Measurements from ENCODE around the gene PIM2.

Gene PIM2

DNA sequence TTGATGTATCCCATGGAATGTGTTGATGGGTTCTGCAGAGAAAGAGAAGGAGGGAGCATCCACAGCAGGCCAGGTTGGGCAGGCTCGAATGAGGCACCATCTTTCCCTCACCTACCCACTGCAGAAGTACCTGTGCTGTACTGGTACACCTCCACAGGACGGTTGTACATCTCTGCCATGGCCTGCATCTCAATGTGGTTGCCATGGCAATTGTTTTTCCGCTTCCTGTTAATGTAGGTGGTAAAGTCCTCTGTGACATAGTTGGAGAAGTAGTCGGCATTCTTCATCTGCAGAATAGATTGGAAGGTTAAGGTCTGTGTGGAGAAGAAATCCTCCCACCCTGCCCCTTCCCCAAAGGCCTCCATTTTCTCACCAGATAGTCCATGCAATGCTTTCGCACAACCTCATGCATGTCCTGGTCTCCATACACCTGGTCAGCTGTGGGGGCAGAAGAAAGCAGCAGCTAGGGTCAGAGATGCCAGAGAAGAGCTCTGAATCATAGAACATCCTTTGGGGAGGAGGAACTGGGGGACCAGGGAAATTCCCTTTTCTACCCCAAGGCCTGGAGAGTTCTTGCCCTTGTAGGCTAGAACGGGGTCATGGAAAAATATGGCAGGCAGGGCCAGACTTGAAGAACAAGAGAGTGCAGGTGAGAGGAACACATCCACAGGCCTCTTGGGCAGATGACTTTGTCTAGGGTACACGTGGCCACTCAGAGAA lies 15.9 kb upstream of the PIM2 start:
- no peak for DNase-seq

DNA sequence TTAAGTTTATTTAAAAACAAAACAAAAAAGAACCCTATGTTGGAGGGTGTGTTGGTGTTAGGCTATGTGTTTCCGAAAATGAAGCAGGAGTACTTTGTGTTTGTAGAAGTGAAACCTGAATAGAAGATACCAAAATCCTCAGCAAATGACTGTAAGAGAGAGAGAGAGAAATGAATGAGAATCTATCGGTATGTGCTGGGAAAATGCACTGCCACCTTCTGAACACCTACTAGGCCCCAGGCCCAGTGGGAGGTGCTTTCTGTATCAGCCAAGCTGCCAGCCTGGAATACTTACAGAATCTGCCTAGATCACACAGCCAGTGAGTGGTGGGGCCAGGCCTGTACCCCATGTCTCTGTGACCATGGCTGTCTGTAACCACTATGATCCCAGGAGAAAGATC lies 14.9 kb upstream of the PIM2 start:
- no peak for DNase-seq

DNA sequence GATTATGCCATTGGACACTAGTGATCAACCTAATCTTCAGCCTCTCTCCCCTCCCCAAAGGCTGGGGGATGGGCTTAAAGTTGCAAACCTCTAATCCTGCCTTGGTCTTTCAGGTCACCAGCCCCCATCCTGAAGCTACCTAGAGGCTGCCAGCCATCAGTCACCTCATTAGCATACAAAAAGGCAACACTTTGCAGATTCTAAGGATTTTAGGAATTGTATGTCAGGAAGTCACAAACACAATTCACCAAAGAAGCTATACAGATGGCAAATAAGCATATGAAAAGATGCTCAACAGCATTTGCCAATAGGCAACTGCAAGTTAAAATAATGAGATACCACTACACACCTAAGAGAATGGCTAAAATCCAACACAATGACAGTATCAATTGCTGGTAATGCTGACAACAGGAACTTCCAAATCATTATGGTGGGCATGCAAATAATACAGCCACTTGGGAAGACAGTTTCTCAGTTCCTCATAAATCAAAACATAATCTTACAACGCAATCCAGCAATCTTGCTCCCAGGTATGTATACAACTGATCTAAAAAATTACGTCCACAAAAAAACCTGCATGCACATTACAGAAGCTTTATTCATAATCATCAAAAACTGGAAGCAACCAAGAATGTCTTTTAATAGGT lies 9.0 kb upstream of the PIM2 start:
- no peak for DNase-seq

DNA sequence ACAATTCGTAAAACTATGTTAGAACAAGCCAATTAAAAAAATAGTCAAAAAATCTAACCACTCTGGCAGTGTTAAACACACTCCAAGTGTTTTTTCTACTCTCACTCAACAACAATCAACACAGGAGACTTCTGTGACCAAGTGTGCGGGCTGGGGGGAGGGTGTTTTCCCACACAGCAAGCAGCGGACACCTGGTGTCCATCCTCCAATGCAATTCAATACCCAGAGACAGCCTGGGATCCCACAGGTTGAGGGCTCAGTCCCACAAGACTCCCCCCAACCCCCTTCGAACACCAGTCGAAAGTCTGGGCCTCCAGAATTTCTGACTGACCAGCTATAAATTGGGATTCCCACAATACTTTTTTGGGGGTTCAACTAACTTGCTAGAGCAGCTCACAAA lies 8.3 kb upstream of the PIM2 start:
- DNase-seq = no peak

DNA sequence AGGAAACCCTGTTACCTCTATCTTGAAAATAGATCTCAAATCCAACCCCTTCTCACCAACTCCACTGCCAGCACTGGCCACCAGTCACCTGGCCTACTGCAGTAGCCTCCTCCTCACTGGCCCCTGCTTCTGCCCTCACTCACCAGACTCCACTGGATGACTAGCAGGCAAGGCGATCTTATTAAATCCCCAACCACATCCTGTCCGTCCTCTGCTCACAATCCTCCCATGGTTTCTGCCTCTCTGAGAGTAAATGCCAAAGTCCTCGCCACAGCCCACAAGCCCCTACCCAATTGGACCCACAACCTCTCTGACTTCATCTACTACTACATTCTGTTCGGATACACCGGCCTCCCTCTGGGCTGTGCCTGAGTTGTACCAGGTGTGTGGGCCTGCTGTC lies 5.4 kb upstream of the PIM2 start:
- DNase-seq = no peak

DNA sequence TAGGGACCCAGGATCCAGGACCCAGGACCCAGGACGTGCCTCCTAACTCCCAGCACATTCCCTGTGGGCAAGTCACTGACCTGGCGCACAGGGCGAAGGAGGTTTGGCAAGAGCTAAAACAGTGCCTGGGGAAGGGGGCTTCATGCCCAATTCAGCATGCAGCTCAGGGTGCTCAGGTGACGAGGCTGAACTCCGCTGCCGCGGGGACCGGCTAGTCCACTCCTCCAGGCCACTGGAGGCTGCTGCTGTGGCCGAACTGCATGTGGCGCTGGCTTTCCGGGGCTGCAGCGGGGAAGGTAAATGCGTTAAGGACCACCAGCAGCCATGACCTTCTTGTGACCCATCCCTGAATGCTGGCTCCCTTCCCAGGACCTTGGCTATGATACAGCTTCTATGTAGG lies 4.9 kb upstream of the PIM2 start:
- DNase-seq = no peak

DNA sequence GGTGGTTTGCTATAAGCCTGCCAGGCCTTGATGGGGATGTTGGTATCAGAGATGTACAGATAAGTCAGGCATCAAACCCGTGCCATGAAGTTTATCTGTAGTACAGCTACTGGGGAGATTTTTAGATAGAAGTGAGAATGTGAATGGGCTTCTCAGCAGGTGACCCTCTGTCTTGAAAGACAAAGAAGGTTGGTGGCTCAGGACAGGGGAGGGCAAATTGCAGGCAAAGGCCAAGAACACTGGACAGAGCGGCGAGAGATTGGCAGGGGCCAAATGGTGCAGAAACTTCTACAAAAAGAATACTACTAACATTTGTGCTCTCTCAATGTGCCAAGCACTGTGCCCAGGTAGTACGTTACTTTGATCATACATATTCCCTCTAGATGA lies 1.9 kb upstream of the PIM2 start:
- DNase-seq = no peak

DNA sequence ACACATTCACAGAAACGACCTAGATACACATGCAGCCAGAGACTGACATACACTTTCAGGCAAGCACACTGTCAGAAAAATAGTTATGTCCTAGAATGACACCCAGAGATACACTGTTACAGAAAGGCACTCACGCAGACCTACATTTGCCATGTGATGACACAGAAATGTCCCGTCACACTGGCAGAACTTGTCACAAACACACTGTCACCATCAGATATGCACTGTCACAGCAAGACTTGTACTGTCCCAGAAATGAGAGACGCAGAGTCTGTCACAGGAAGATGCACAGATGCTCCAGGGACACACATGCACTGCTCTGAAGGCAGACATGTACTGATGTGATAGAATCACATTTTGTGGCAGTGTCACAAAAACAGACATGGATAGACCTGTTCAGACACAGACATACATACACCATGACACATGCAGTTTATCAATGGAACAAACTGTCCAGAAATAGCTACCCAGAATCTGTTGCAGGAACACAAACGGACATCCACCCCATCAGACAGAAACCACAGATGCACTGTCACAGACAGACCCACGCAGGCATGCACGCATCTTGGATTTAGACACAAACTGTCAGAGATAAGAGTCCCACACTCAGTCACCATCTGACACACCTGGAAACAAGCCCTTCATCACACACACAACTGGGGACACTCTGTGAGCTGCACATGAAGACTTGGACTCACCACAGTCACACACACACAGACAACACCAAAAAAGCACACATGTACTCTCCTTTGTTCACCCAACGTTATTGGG lies 1.3 kb upstream of the PIM2 start:
- no peak for DNase-seq

DNA sequence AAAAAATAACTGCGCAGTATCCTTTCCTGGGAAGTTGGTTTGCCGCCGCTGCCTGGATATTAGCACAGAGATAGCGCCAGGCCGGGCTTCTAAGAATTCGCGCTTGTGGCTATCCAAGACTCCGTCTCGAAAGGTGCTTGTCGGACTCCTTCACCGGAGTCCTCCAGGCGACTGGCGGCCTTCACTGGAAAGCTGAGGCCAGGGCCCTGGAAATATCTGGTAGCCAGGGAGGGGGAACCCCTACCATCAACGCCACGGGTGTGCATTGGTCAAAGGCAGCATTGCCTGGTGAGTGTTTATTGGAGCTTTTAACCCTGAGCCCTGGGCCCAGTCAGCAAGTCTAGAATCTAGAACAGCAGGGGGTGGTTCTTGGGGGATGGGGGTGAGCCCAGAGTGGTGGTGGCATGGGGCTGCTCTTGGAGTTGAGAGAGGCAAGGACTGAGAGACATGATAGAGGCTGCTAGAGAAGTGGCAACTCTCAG lies 577 bp upstream of the PIM2 start:
- DNase-seq = no peak

DNA sequence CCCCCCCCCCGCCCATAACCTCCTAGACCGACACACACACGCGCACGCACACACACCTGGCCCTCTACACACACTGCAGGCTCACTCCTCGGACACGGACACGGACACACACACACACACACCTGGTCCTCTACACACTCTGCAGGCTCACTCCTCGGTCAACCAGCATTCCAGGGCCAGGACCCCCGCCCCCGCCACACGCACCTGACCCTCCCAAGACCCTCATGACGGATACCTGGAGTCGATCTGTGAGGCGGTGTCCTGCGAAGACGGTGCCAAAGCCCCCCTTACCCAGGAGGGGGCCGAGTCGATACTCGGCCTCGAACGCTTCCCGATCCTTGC lies 552 bp downstream of the PIM2 start:
- DNase-seq = no peak

DNA sequence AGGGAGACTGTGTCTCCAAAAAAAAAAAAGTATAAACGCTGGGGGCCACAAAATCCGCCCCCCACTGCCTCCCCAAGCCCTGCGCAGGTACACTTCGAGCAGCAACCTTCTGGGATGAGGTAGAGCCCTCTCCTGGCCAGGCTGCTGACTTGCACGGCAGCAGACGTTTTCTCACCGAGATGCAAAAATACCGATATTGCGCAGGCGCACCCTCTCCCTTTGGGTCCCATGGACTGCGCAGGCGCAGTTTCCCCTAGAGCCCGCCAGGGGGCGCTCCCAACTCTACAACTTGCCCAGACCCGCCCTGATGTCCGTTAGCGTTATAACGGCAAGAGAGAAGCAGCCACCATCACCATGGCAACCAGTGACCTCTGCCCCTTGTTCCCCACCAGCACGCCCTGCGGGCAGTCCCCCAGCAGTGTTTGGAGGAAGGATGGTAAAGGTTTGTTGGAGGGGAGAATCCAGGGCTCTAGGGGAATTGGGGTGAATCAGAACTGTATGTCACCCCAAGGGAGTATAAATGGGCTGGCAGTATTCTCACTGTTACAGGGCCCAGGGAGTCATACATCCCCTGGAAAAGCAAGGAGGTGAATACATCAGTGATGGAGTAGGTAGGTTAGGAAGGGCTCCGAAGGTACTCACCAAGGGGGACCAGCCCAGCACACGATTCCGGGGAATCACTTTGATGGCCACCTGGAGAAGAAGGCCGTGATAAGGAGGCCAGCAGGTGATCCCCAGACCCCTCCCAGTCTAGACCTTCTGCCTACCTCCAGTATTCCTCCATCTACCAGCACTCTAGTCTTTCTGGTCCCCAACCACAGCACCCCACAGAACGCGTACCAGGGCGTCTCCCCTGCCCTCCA lies 1.5 kb downstream of the PIM2 start:
- DNase-seq = peak; percentile 55

DNA sequence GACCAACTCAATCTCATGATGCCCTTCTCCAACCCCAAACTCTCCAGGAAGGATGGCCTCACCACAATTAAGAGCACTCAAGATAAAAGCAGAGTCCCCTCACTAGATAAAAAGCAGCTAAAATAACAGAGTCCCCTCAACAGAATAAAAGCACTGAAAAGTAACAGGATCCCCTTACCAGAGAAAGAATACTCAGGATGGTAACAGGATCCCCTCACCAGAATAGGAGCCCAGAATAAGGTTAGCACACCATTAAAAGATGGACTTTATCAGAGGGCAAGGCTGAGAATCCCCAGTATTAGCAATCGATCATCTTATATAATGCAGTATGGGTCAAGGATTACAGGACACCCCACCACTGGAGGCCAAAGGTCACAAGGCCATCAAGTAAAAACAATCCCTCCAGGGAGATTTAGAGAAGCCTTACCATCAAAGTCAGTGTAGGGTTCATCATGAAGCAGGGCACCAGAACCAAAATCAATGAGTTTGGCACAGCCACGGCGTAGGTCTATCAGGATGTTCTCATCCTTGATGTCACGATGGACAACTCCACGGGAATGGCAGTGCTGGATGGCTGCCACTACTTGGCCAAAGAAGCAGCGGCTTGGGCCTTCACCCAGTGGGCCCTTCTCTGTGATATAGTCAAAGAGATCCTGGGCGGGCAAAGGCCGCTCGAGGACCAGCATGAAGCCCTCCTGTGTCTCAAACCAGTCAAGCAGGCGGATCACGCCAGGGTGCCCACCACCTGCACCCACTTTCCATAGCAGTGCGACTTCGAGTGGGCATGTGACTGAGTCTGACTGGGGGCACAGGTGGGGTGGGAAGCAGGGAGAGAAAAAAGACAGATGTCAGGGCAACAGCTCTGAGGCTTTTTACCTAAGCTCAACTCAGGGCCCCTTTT lies 4.0 kb downstream of the PIM2 start:
- DNase-seq = no peak

DNA sequence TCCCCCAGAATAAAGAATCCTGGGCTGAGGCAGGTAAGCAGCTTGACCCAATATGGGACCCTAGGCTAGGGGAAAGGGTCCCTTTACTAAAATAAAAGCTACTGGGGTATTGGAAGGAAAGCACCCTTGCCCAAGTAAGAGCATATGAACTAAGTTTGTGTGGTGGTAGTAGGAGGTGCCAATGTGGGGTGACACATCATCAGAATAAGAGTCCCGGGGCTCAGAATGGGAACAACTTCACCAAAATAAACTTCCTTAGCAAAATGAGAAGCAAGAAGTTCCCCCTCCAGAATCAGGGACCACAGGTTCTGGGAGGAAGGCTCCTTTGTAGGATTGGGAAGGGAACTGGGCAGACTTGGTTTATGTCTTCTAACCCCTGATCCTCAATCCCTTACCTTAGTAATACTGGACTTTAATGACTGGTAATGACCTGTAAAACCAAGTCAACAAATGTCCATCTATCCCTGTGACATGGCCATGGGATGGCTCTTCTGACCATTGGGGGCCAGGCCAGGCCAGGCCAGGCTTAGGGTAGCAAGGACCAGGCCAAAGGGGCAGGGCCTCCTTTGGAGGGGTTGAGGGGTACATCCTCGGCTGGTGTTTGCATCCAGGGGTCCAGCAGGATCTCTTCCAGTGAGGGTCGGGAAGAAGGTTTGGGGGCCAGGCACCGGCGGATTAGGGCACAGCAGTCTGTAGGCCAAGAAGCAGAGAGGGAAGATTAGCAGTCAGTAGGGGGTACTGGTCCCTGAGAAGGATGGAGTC lies 5.0 kb downstream of the PIM2 start:
- no peak for DNase-seq

DNA sequence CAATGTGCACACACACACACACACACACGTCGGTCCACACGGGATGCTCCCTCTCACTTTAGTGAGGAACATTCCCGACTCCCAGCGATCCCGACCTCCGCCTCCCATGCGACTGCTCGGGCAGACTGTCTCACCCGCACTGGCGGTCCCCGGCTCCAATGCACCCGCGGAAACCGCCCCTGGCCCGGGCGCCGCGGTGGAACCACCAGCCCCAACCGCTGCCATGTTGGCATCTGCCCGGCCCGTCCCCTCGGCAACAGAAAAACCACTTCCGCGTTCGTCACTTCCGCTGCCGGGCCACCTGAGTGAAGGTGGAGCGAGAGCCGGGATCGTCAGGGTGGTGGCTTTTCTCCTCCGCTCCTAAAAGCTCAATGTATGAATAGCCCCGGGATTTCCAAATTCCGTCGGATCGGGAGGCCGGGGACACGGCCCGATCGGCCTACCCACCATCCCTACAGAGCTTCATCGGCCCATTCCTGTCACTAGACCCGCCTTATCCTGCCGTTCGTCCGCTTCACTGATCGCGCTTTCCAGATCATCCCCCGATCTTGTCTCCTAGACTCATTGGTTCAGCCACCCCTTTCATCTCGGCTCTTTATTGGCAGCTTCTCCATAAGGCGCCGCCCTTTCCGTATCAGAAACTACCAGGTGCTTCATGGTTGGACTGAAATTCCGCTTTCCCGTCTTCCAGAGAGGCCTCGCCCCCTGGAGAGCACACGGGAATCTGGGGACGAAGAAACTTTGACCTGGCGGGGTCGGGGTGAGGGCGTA lies 7.2 kb downstream of the PIM2 start, which contains the start of gene SLC35A2:
TSS of gene SLC35A2 (minus strand) at position 235 of the 771 bp plus-strand sequence. CDS start at position 225, 10 bp downstream.
- DNase-seq = peak; percentile 52

DNA sequence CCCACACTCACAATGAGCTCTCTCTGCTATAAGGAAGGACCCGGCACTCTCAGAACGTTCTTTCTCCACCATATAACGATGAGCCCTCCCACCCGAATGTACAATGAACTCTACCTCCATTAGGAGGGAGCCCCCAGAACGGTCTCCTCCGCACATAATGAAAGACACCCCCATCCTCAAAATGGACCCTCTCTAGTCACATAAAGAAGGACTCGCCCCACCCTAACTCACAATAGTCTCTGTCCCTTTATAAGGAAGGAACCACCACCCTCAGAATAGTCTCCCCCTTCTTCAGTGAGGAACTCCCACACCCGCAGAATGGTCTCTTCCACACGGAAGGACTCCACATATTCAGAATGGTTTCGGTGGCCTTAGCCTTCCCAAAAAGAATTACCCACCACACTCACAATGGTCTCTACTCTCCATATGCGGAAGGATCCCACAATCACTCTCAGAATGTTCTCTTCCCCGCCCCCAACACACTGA lies 7.9 kb downstream of the PIM2 start:
- DNase-seq = no peak

DNA sequence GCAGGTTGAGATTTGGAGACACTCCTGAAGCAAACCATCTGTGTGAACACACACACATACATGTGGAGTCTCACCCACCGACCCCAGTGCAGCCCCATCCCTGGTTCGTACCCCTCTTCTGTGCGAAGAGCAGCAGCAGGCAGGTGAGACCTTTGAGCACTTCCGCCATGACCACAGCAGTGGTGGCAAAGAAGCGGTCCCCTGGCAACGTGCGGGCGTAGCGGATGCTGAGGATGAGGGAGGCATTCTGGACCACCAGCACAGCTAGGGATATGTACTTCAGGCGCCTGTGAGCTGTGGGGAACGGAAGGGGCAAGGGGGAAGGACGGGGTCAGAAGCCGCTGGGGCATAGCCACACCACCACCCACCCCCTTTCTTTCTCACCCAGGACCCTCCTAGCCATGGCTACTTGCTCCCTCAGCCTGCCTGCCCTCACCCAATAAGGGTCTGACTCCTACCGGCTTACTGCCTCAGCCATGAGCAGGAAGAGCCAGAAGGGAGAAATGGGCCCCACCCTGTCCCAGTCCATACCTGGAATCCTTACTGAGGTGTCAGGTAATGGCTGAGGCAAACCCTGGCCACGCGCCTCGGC lies 9.0 kb downstream of the PIM2 start:
- DNase-seq = no peak

DNA sequence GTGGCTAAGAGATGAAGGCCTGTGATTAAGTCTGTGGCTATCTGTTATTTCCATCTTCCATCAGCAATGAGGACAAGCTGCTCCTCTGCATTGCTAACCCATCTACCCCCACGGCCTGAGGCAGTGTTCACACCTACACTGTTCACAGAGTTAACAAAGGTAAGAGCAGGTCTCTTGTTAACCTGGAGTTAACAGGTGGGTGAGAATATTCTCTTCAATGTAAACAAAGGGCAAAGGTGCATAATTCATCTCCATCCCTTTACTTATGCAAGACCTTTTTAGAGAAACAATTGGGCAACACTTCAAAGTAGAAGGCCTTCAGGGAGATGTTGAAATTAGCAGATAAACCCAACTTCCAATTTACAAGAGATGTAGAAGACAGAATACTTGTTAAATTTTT lies 10.2 kb downstream of the PIM2 start:
- DNase-seq = no peak

DNA sequence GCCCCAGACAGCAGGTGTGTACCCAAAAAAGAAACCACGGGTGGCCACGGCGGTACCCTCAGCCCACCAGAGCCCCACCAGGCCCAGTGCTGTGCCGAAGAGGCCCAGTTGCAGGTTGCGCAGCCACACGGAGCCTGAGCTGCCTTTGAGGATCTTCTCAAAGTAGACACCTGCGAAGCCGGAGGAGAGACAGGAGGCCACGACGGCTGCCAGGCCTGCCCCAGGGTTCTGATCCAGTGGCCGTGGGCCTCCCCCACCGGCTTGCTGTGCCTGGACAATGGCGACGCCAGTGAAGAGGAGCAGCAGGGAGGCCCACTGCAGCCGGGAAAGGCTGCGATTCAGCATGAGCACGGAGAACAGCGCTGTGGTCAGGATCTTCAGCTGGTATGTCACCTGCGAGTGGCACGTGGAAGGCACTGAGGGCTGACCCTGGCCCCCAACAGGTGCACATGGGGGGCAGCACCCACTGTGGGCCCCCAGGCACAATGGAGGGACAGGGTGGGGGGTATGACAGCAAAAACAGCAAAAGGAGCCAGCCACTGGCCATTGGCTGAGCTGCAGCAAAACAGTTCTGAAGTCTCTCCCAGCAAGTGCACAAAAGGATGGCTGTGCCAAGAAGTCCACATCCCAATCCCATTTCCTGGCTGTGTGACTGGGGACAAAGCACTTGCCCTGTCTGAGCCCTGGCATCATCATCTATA lies 13.6 kb downstream of the PIM2 start:
- DNase-seq = no peak

DNA sequence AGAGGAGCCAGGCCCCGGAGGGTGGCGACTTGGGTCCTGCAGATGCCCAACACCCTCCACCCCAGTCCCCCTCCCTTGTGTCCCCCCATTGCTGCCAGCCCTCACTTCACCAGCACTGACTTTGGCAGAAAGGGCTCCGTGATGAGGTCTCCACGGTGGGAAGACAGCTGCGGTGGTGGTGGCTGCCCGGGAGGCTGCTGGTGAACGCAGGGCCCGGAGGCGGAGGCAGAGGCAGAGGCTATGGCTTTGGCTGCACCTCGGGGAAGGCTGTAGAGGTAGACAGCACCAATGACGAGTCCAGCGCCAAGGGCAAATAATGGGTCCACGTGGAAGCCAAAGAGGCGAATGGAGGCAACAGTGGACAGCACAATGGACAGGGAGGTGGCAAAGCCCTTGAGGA lies 14.2 kb downstream of the PIM2 start:
- no peak for DNase-seq
